ENCODE measurements around the gene MTFR2. TPM values are rescaled to one million over a fixed set of nuclear protein-coding genes. Genes with fewer than 3 reads are reported as not detected.

MTFR2 gene
- total and polyA plus RNA-seq, 12 donors, result 0.30 to 0.97 (median 0.67) TPM; not detected in 1

DNA sequence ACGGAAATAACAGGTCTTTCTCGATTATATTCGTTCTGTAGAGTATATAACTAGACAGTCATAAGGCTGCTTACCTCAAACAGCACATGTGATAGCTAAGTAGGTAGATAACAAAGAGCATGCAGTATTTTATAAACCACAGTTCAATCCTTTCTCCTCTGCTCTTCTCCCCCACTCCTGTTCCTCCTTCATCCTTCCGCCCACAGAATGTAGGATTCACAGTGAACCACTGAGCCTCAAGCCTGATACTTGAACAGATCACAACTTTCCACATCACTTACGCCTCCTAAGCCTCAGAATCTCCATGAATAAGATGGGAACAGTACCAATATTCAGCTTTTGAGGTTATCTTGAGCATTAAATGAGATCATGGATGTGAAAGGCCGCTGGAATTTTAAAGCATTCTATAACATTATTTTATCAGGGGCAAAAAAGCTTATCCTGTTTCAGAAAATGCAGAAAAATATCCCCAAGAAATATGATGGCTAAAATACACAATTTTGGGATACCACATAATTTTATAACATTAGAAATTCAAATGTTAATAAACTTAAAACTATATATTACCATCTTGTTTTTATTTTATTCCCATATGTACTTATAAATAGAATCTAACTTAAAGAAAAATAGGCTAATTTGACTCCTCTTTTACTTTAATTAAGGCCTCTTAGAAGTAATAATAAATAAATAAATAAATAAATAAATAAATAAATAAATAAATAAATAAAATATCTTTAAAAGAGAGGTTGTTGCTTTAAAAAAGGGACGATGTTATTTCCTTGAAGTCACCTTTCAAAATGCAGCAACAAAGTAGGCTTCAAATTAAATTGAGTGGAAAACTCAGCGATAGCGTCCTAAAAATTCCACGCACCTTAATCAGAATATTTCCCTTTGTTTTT, 33.4 kb downstream of the MTFR2 start:
- H3K36me3 ChIP-seq (replicated peaks in 1 of 2), result no peaks in the 10 kb centered on the region
- no peak overlapping the region for H3K4me3 ChIP-seq
- no peaks in the 10 kb centered on the region for H3K9me3 ChIP-seq (replicated peaks in 1 of 3)
- TF ChIP-seq CTCF (IDR thresholded peaks at IDR 0.05) (no peak), POLR2A (IDR thresholded peaks at IDR 0.05) (no peak)
- WGBS, 4 donors, result 85 to 88% (median 86%) methylated on average over 10 of the region's 10 CpGs
- DNase-seq, result no peak
- no peak overlapping the region for H3K27ac ChIP-seq
- no peaks in the 10 kb centered on the region for H3K27me3 ChIP-seq
- no peaks in the 10 kb centered on the region for H3K4me1 ChIP-seq (replicated peaks in 1 of 2)
- intact Hi-C loops (cut with DNase I), result no loop called here

- no peaks in the 10 kb centered on the region for H3K36me3 ChIP-seq (replicated peaks in 1 of 2)
- H3K27me3 ChIP-seq, result no peaks in the 10 kb centered on the region
- intact Hi-C loops (cut with DNase I), result no loop called here
- H3K4me3 ChIP-seq, result no peak overlapping the region
- DNase-seq, result no peak
- no peaks in the 10 kb centered on the region for H3K9me3 ChIP-seq (replicated peaks in 1 of 3)
- TF ChIP-seq POLR2A (IDR thresholded peaks at IDR 0.05), result no peak
- TF ChIP-seq CTCF (IDR thresholded peaks at IDR 0.05), result no peak
- no peaks in the 10 kb centered on the region for H3K4me1 ChIP-seq (replicated peaks in 1 of 2)
- H3K27ac ChIP-seq, result no peak overlapping the region
Observed at GRCh38 chr6:136213853-136214252, 36.3 kb downstream of the MTFR2 start.

DNA sequence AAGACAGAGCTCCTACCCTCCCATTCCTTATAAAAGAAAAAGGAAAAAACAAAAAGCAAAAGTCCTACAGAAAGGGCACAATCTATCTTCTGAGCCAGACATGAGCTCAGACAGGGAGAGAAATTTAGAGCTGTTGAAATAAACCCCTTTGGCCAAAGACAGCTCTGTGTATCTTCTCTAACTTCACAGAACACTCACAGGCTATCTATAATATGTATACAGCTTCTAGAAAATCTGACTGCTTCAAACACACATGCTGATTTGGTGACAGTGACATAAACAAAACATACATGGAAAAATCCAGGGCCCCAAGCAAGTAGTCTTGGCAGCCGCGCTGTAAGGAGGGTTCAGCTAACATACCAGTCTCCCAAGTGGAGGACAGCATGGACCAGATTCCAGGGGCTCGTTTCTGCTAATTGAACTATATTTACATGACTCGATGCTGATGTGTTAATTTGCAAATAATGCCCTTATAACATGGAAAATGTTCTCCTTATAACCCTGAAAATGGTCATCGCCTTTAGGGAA, 37.0 kb downstream of the MTFR2 start:
- Histone ChIP-seq H3K27ac (no peak overlapping the region), H3K27me3 (no peaks in the 10 kb centered on the region), H3K4me1 (replicated peaks in 1 of 2) (no peaks in the 10 kb centered on the region), H3K36me3 (replicated peaks in 1 of 2) (no peaks in the 10 kb centered on the region), H3K4me3 (no peak overlapping the region), H3K9me3 (replicated peaks in 1 of 3) (no peaks in the 10 kb centered on the region)
- no peak for DNase-seq
- intact Hi-C loops (cut with DNase I), result no loop called here
- no peak for TF ChIP-seq CTCF (IDR thresholded peaks at IDR 0.05)
- 83 to 93% (median 87%) methylated on average over 5 of the region's 5 CpGs for WGBS, 4 donors

- H3K36me3 ChIP-seq (replicated peaks in 1 of 2), result no peaks in the 10 kb centered on the region
- intact Hi-C loops (cut with DNase I), result no loop called here
- no peak overlapping the region for H3K4me3 ChIP-seq
- no peaks in the 10 kb centered on the region for H3K4me1 ChIP-seq (replicated peaks in 1 of 2)
- 95 to 100% (median 98%) methylated on average over 2 of the region's 2 CpGs for WGBS, 4 donors
- no peaks in the 10 kb centered on the region for H3K9me3 ChIP-seq (replicated peaks in 1 of 3)
- TF ChIP-seq CTCF (IDR thresholded peaks at IDR 0.05) (no peak), POLR2A (IDR thresholded peaks at IDR 0.05) (no peak)
- no peak overlapping the region for H3K27ac ChIP-seq
- no peaks in the 10 kb centered on the region for H3K27me3 ChIP-seq
- DNase-seq, result no peak
Observed at GRCh38 chr6:136212608-136213007, 37.5 kb downstream of the MTFR2 start.
